Stimulated activated CD4-positive, alpha-beta T cell treated with anti-CD3 and anti-CD28 coated beads, Interleukin-15, amount 100 ng/mL, for 48 hours (primary cell): ENCODE measurements around the gene HTR3C.
"Not testable (repeated sequence)": the region's sequence is repeated elsewhere in the genome, so short reads cannot be mapped to it uniquely, and the experiment has no call there.

Experiments used
- DNase-seq, 2 donors: peaks; one replicate each; pipeline ENCODE4 v3.0.0-alpha.2; 2020; ENCODE audit warnings: low read depth in 2 of 2

HTR3C gene, protein sequence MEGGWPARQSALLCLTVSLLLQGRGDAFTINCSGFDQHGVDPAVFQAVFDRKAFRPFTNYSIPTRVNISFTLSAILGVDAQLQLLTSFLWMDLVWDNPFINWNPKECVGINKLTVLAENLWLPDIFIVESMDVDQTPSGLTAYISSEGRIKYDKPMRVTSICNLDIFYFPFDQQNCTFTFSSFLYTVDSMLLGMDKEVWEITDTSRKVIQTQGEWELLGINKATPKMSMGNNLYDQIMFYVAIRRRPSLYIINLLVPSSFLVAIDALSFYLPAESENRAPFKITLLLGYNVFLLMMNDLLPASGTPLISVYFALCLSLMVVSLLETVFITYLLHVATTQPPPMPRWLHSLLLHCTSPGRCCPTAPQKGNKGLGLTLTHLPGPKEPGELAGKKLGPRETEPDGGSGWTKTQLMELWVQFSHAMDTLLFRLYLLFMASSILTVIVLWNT

DNA sequence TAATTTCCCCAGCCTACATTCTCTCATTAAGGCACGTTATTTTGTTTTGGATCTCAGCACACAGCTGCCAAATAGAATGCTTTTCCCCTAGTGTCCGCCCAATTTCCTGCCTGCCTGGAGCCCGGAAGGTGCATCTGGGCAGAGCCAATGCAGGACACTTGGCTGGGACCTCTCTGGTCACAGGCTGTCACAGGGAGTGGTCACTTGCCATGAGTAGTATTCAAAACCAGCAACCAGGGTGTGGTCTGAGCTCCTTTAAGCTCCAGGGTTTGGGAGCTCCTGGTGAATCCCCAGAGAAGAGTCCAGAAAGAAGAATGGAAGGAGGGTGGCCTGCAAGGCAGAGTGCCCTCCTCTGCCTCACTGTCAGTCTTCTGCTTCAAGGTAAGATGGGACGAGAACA, at the start of gene HTR3C:
Gene HTR3C, plus strand, starts transcription at position 281 of the 400 bp plus-strand sequence. Its CDS starts 34 bp downstream, at position 315.
- no peak for DNase-seq

DNA sequence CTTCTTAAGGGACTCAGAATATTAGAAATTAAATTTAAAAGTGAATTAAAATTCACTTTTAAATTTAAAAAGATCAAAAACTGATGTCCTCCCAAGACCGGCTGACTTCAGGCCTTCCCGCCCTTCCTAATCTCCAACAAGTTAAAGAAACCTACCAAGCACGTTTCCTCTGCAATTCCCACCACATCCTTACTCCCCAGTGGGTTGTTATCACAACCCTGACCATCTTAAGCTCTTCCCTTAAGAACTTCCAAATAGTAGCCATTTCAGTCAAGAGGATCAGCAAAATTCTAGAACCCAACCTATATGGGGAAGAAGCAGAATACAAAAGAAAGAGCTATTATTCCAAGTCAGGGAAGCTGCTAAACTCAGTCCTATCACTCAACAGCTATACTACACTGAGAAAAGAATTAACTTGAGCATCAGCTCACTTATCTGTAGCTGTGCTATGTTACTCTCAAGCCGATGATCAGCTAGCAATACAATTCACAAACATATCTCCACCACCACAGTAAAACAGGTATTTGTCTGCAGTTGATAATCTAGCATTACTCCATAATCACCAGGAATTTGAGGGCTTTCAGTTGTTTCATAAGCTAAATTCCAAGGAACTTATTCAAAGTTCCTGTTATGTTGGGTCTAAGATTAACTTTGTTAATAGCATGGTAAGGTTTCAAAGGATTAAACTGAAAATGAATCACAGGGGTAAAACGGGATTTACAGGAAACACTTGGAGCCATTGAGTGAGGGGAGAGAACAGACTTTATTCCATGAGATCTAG, 49.5 kb upstream of the HTR3C start:
- DNase-seq = no peak

DNA sequence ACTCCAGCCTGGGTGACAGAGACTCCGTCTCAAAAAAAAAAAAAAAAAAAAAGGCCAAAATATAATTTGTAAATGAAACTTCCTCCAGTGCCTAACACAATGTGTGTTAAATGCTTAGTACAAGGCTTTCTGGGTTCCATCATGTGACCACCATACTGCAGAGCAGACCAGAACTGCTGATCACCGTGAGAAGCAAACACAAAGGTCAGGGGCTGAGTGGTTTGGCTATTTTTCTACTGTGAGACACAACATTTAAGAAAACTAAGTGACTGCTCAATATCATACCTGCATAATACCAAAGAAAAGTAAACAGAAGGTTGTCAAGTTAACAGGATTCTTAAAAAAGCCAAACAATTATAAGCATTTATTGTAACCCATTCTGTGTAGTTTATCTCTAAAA, 48.4 kb upstream of the HTR3C start:
- no peak for DNase-seq

DNA sequence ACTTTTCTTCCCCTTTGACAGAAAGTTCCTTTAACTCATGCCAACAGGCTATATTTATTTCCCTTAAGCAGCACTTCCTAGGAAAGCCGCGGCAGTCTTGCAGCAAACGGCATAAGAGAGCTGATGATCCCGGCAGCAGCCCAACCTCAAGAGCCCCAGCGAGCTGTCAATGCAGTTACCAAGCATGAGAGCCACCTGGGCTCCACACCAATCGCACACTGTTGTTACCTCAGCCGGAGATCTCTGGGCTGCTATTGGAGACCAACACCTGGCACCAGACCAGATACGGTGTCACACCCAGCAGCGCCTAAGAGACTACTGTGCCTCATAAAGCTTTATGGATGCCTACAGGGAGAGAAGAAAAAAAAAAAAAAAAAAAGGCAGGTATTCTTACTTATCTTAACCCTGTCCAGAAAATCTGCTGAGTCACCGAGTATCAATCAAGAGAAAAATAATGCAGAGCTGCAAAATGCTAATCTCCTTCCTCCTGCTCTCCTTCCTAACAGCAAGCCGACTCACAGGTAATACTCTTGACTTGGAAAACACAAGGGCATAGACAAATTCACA, 46.8 kb upstream of the HTR3C start:
- DNase-seq = no peak

DNA sequence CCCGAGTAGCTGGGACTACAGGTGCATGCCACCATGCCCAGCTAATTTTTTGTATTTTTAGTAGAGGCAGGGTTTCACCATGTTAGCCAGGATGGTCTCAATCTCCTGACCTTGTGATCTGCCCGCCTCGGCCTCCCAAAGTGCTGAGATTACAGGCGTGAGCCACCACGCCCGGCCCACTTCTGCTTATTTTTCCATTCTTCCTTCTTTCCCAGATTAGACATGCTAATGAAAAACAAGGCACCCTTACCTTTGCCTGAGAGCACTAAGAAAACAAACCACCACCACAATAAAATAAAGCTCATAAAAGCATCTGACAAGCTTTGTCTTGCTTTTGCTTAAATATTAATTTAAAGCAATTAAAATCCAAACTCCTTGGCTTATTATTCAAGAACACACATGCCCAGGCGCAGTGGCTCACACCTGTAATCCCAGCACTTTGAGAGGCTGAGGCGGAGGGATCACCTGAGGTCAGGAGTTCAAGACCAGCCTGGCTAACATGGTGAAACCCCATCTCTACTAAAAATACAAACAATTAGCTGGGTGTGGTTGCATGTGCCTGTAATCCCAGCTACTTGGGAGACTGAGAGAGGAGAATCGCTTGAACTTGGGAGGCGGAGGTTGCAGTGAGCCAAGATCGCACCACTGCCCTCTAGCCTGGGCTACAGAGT, 45.6 kb upstream of the HTR3C start:
- not testable (repeated sequence) for DNase-seq

DNA sequence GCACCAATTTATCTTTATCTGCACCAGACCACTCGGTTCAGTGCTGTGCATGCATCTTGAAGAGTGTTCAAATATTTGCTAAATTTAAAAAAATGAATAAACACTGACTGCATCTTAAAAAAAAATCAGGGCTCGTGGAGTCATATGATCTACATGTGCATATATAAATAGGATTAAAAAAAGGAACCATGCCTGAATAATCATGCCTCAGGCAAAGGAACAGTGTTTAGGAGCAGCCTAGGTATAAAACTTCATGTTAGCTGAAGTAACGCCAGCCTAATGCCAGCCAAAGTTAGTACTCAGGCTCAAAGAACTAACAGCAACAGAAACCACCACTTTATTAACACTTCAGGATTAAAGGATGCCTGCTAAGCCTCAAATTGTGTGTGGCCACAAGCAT, 44.7 kb upstream of the HTR3C start:
- no peak for DNase-seq

DNA sequence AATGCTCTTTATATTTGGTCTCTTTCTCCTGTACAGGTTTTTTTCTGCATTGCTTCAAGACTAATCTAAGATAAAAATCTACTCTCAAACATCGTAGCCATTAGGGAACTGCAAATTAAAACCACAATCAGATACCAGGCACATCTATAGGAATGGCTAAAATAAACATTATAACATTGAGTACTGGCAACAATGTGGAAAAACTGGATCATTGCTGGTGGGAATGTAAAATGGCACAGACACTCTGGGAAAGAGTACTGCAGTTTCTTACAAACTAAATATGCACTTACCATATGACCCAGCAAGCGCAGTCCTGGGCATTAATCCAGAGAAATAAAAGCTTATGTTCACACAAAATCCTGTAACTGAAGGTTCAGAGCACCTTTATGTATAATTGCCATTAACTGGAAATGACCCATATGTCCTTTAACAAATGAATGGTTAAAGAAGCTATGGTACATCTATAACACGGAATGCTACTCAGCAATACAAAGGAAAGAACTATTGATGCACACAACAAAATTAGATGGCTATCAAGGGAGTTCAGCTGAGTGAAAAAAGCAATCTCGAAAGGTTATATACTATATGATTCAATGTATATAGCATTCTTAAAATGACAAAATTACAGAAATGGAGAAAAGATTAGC, 41.5 kb upstream of the HTR3C start:
- DNase-seq = no peak

DNA sequence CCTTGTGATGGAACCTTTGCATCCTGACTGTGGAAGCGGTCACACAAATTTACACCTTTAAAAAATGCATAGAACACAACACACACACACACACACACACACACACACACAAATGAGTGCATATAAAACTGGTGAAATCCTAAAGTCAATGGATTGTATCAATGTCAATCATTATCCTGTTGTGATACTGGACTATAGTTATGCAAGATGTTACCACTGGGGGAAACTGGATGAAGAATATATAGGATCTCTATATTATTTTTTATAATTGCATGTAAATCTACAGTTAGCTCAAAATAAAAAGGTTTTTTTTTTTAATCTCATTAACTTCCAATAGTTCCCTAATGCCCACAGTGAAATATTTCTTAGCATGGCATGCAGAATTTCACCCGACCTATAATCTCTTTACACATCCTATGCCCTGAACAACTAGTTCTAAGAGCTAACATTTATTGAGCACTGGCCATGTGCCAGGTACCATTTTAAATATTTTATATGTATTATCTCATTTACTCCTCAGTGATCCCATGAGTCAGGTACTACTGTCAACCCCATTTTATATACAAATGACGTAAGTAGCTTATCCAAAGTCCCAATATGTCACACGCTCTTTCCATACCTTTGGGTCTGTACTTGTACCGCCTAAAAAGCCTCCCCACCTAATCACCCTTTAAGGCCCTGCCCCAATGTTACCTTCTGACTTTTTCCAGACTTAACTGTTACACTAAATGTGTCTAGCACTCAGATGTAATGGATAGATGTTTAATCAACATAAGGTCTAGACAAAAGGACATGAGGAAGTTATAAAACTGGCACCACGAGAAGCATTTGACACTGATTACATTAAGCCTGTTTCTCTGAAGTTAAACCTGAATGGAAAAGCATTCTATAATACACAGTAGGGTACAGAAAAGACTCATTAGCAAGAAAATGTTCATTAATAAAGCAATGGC, 40.6 kb upstream of the HTR3C start:
- DNase-seq = no peak

DNA sequence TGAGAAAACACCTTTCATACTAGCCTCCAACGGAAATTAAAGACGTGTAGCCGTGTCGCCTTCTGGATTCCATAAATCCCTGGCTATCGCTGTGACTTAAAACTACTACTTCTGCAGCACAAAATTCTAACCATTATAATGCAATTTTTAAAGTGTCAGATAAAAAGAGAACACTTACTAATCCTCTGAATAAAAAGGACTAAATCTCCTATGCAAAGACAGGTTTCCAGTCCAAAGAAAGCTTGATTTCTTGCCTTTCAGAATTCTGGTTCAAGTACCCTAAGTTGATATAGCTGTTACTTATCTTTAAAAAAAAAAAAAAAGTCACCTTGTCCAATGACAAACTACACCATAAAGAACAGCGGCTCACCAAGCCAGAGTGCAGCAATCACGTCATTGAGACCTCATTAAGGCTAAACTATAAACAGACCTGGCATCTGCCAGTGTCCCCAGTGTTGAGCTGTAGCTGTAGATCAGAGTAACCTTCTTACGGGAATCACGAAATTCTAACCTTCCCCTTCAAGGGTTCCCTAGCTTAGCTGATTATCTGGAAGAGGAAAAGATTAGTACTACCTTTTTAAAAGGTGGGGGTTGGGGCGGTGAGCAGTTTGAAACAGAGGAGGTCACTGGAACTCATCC, 37.3 kb upstream of the HTR3C start:
- no peak for DNase-seq

DNA sequence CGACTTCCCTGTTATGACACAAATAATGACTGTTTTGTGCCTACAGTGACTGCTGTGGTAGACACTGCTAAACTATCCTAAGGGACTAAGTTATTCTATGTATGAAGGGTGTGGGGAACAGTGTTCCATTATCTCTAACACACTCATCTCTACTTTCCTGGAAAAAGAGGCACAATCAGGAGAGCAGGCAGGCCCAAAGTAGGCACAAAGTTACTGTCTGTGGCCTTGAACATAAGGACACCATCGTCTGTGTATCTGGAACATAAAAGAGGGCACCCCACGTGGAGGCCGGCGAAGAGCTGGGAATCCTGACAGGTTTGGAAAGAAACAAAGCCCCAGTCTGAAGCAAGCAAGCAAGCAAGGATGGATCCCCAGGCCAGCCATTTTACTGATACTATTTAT, 36.7 kb upstream of the HTR3C start:
- no peak for DNase-seq

DNA sequence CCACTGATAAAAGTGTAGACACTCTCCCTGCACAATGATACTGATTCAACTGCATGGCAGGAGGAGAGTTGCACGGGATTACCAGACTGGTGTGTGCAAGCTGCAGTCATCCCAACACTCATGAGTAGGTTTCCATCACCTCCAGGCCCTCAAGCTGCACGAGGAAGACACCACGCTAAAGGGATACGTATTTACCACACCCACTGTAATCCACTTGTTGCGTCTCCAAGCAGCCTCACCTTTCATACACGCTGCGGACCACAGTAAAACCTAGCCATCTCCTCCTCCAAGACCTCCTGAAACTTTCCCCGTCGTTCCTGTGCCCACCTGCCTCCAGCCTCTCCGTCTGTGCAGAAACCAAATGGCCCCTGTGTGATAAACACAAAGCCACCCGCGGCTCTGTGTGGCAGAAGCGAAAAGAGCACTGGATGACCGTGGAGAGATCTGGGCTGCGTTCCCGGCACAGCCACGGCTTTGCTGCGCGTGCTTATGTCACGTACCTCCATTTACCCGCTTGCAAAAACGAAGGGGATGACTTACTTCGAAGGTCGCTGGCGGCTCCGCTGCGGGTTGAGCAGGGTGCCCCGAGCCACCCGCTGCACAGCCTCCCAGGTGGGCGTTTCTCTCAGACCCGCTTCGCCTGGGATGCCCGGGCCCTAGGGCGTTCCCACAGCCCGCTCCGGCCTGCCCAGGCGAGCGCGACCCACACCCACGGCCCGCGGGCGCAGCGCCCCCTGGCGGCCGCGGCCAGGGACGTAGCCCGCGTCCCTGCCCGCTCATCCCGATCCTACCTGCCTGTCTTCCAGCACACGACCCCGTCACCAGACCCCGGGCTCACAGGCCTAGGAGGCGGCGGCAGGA, 35.8 kb upstream of the HTR3C start:
- DNase-seq = peak in 1 of 2 donors; percentile 39

DNA sequence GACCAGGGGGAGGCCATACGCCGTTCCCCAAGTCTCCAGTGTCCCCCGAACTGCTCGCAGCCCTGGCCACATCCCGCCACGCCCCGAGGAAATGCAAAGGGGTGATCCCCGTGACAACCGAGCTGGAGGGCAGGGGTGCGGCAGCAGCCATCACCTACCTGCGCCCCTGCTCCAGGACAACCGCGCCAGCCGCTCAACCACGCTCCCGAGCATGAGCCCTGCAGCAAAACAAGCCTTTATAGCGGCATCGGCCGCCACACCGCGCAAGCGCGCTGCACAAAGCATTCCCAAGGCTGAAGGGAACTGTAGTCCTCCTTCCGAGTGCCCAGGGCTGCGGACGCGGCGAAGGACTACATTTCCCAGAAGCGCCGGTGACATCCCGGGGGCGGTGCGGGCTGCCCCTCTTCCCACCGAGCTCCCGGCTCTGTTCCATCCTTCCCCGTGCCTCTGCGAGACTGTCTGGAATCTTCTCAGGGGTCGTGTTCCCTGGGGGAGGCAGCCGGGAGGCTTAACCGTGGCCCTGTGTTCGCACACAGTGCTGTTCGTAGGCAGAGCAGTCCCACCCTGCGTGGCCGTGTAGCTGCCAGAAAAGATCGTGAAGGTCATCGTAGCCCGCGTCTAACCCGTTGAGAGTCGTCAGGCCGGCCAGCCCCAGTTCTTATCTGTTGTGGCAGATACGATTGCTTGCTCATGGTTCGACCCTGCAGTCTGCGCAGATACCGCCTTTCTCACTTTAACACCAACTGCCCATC, 35.0 kb upstream of the HTR3C start, which contains the start of gene ABCC5:
Gene ABCC5, minus strand, starts transcription at position 213 of the 752 bp plus-strand sequence. CDS start 3,492 bp downstream, outside the sequence.
- peak; percentile 62 to 78 for DNase-seq

DNA sequence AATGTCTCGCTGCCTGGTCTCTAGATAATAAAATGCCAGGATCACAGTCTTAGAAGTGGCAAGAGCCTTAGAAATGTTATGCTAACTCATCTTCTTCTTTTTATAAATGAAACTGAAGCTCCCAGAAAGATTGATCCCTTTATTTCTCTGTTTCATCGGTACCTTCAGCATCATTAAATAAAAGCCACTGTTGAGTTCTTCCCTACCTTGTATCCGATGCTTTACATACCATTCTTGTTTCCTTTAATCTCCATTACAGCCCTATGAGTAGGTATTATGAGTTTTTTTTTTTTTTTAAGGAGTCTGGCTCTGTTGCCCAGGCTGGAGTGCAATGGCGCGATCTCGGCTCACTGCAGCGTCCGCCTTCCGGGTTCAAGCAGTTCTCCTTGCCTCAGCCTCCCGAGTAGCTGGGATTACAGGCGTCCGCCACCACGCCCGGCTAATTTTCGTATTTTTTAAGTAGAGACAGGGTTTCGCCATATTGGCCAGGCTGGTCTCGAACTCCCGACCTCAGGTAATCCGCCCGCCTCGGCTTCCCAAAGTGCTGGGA, 34.3 kb upstream of the HTR3C start:
- no peak for DNase-seq

DNA sequence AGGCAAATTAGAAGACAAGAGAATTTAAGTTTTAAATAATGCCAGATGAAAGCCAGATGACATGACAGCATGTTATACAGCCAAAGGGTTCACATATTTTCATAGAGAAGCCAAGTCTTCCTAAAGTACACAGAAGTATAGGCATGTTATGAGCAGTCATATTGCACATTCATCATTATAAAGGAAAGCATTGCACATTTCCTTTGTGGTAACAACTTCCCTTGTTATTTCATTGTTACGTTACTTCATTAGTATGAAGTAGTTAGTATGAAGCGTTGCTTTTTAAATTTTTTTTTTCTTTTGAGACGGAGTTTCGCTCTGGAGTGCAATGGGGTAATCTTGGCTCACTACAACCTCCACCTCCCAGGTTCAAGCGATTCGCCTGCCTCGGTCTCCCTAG, 30.5 kb upstream of the HTR3C start:
- no peak for DNase-seq

DNA sequence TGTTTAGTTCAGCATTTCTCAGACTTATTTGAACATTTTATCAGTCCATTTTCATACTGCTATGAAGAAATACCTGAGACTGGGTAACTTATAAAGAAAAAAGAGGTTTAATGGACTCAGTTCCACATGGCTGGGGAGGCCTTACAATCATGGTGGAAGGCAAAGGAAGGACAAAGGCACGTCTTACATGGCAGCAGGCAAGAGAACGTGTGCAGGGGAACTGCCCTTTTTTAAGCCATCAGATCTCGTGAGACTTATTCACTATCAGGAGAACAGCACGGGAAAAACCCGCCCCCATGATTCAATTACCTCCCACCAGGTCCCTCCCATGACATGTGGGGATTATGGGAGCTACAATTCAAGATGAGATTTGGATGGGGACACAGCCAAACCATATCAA, 27.6 kb upstream of the HTR3C start:
- not testable (repeated sequence) for DNase-seq

DNA sequence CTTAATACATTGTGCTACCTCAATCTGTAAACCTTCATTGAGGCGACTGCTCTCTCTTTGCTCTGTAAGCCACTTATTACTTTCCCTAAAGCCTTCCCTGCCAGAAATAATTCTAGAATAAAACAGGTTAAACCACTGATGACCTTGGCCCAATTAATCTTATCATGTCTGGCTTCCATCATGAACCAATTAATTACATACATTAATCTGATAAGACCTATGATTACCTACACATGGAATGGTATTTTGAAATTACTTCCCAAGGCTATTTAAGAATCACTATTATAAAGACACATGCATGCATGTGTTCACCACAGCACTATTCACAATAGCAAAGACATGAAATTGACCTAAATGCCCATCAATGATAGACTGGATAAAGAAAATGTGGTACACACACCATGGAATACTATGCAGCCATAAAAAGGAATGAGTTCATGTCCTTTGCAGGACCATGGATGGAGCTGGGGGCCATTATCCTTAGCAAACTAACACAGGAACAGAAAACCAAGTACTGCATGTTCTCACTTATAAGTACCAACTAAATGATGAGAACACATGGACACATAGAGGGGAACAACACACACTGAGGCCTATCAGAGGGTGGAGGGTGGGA, 24.5 kb upstream of the HTR3C start:
- not testable (repeated sequence) for DNase-seq

DNA sequence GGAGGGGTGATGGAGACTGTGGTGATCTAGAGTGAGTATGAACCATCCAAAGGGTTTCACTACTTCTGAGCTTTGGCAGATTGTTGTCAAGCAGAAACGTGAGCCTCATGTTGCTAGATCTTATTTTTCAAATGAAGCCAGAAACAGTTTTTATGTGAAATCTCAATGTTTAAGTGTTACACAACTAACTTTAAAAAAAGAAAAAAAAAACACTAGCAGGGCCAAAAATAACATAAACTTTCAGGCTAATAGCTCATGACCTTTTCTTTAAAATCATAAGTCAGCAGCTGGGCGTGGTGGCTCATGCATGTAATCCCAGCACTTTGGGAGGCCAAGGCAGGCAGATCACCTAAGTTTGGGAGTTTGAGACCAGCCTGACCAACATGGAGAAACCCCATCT, 23.4 kb upstream of the HTR3C start:
- no peak for DNase-seq
